Epithelial cell of proximal tubule (primary cell): ENCODE data around the gene NDUFS8. TPM values are rescaled to one million over a fixed set of nuclear protein-coding genes. Genes with fewer than 3 reads are reported as not detected.

ENCODE experiments used
- DNase-seq: peaks from one replicate; pipeline ENCODE4 v3.0.0-alpha.2; 2011; ENCODE audit warnings: low read depth
- H3K4me3 ChIP-seq: 2 replicates; pipeline ENCODE4 v1.5.1; 2011; ENCODE audit warnings: low read depth, mild to moderate bottlenecking, low read length
- CTCF ChIP-seq: conservative IDR thresholded peaks from 2 replicates; pipeline ENCODE4 v1.5.1; 2012; ENCODE audit warnings: low read depth, mild to moderate bottlenecking, low read length
- total RNA-seq: library from RNA; depleted of rRNA; stranded (reverse); fragments of >200 nt; gene quantifications from 2 replicates; pipeline ENCODE4 v1.2.3, GENCODE V29; 2015

The NDUFS8 gene
- total RNA-seq, 1 donor from 2014 or later = 345 TPM

- H3K4me3 ChIP-seq = no peak overlapping the region
- no peak for DNase-seq
- TF ChIP-seq CTCF = no peak
Observed at GRCh38 chr11:68002575-68002937, 27.9 kb upstream of the NDUFS8 start.

GRCh38 chr11:68002938-68003845 lies 27.3 kb upstream of the NDUFS8 start:
- peak overlapping the region; percentile 65 for H3K4me3 ChIP-seq
- no peak for TF ChIP-seq CTCF
- DNase-seq = no peak

DNA sequence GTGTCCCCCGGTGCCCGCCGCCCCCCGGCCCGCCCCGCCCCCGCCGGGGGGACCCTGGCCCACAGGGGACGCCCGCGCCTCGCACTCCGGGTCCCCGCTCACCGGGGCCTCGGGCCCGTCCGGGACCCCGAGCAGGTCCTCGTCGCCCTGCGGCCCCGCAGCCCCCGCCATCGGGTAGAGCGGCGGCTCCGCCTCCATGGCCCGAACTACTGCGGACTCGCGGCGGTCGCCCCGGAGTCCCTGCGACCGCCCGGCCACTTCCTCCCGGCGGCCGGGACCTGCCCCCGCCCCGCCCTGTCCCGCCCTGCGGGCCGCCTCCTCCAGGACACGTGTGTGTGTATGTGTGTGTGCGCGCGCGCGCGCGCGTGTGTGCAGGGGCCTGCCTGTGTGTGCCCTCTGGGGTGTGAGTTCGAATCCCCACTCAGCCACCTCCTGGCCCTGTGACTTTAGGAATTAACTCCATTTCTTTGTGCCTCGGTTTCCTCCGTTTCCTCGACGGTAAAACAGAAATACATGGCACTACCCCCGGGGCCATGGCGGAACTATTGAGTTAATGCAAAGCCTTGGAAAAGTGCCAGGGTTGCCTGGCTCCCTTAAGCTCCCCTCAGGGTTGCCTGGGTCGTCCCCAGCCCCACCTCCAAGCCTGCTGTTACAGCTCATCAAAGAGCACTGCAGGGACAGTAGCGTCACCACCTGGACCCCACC lies 26.5 kb upstream of the NDUFS8 start, which contains the start of gene UNC93B1:
Gene UNC93B1, minus strand, starts transcription at position 252 of the 705 bp plus-strand sequence. Its CDS starts 54 bp downstream, at position 198.
- peak within 1 kb of the TSS; percentile 65 for H3K4me3 ChIP-seq
- no peak for TF ChIP-seq CTCF
- no peak for DNase-seq

GRCh38 chr11:68004551-68005335 lies 25.7 kb upstream of the NDUFS8 start:
- DNase-seq = no peak
- H3K4me3 ChIP-seq = peak overlapping the region; percentile 65
- no peak for TF ChIP-seq CTCF

DNA sequence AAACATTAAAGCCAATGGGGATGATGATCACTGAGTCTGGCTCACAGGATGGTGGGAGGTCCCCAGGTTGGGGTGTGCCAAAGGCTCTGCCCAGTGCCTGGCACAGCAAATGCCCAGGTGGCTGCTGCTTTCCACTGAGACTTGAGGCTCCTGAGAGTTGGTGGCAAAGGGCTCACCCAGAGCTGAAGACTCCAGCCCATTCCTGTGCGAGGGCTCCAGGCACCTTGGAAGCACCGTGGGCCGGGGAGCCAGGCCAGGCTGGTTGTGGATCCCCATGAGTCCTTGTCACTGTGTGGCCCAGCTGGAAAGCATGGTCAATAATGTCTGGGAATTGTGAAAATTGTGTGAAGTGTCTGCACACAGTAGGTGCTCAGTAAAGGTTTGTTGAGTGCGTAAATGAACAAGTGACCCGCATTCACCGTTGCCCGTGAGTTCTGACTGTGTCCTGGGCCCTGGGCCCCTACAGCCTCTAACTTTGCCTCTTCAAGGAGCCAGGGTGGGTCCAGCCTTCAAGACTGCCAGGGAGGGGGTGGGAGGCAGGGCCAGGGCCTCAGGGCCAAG lies 23.8 kb upstream of the NDUFS8 start:
- no peak for TF ChIP-seq CTCF
- no peak for DNase-seq
- H3K4me3 ChIP-seq = no peak overlapping the region
